ENCODE data around the gene PPP4R3B.

The PPP4R3B gene

GRCh38 chr2:55617175-55618024, at the start of gene PPP4R3B:
Gene PPP4R3B (minus strand): TSS chr2:55617622. CDS start chr2:55617285, 337 bp downstream.
- peak; percentile 90 to 96 for DNase-seq (ENCODE audit: low read depth in 2 of 2, low spot score in 1 of 2)

DNA sequence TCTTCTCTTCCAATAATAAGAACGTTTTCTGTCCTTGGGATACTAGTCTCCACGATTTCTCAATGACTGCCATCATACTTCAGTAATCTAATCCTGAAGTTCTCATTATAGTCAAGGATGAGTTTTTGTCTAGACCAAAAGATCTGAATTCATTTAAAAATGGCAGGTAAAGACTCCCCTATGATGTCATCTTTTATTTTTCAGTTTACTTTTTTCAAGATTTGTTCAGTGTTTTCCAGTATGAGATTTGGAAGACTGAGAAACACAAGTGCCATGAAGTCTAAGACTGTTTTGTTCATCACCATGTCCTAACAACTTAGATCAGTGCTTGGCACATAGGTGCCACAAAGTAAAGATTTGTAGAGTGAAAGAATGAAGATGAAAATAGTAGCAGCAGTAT, 35.8 kb upstream of the PPP4R3B start:
- no peak for DNase-seq (ENCODE audit: low read depth in 2 of 2, low spot score in 1 of 2)

DNA sequence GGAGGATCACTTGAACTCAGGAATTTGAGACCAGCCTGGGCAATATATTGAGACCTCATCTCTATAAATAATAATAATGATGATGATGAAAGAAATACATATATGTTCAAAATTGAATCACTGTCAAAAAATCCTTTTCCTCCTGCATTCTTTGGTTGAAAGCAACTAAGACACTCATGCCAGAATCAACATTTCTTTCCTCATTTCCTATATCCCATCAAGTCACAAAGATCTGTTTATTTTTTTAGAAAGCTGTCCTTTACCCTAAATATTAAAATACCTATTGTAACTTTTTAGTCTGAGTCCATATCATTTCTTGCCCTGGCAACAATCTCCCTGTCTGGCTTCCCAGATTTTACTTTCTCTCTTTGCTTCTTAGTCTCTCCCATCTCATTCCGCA, 31.8 kb upstream of the PPP4R3B start:
- DNase-seq (ENCODE audit: low read depth in 2 of 2, low spot score in 1 of 2) = no peak

GRCh38 chr2:55636831-55637230, 19.4 kb upstream of the PPP4R3B start:
- DNase-seq (ENCODE audit: low read depth in 2 of 2, low spot score in 1 of 2) = no peak

- DNase-seq (ENCODE audit: low read depth in 2 of 2, low spot score in 1 of 2) = no peak
These were observed 11.5 kb upstream of the PPP4R3B start for GRCh38 chr2:55628931-55629330.

DNA sequence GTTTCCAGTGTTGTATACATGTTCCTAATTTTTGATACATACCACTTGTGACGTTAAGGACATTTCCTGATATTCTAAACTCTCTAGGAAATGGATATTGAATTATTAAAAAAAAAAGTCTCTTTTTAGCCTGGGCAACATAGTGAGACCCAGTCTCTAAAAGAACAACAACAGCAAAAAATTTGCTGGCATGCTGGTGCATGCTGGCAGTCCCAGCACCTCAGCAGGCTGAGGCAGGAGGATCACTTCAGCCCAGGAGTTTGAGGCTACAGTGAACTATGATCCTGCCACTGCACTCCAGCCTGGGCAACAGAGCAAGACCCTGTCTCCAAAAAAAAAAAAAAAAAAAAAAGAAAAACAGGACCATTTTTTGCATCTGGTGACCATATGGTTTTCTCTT, 10.5 kb upstream of the PPP4R3B start:
- no peak for DNase-seq (ENCODE audit: low read depth in 2 of 2, low spot score in 1 of 2)

GRCh38 chr2:55621802-55622201, 4.4 kb upstream of the PPP4R3B start:
- DNase-seq (ENCODE audit: low read depth in 2 of 2, low spot score in 1 of 2) = no peak

GRCh38 chr2:55620123-55620779, 2.8 kb upstream of the PPP4R3B start:
- no peak for DNase-seq (ENCODE audit: low read depth in 2 of 2, low spot score in 1 of 2)

DNA sequence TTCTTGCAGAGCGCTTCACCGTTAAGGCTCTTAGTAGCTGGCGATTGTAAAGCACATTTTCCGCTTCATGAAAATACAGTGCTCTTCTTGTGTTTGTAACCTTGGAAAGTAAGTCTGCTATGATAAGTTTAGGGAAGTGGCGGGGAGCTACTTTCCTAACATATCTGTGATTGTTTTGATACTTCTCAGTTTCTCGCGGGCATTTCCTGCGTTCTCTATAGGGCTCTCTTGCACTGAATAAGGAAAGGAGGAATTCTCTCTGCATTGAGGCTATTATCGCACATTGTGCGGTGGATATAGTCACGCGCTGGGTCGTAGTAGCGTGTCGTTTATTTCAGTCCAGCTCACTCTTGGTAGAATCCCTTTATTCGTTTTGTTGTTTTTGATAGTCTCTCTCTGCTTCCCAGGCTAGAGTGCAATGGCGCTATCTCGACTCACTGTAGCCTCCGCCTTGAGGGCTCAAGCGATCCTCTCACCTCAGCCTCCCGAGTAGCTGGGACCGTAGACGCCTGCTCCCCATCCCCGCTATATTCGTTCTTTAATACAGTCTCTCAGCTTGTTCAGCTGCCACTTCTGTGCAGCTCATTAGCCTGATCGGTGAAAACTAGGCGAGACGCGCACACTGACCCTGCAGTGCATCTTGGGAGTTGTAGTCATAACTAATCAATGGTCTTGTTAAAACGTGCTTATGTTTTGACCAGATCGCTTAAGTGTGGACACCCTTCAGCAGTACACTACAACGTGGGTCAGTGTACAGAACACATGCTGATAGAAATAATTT, 1.0 kb upstream of the PPP4R3B start:
- DNase-seq (ENCODE audit: low read depth in 2 of 2, low spot score in 1 of 2) = no peak

DNA sequence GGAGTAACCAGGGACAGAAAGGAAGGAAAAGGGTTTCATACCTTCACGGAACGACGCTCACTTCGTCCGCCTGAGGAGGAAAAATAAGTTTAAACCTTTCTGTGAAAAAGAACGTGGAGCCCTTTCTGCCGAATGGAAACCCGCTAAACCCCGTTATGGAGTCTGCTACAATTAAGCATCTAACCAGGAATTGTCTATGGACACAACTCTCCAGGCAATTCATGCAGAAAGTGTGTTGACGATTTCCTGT, 528 bp upstream of the PPP4R3B start:
- DNase-seq (ENCODE audit: low read depth in 2 of 2, low spot score in 1 of 2) = no peak

DNA sequence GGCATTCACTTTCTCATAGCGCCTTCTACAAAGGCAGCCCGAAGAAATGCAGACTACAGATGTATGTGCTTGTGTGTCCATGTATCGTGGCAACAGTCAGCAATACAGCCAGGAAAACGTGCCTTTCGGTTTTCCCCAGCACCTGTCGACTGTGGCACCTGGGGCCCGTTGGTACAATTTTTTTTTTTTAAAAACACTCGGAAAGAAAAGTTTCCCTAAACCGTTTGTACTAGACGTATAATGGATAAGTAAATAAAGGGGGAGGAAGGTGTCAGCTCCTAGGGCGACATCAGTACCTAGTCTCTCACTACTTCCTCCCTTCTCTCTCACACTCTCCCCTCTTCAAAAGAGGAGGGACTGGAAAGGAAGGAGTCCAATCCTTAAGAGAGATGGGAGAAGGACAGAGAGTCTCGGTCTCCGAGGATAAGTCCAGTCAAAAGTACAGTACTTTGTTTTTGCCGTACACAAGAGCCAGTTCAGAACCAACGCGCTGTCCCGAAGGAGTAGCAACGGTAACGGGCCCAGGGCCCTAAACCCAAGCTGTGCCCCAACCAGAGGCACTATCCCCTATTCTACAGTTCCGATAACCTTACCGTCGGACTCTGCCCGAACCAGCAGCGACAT, 759 bp downstream of the PPP4R3B start:
- DNase-seq (ENCODE audit: low read depth in 2 of 2, low spot score in 1 of 2) = no peak

- no peak for DNase-seq (ENCODE audit: low read depth in 2 of 2, low spot score in 1 of 2)
These were observed 5.4 kb downstream of the PPP4R3B start for GRCh38 chr2:55611997-55612396.

DNA sequence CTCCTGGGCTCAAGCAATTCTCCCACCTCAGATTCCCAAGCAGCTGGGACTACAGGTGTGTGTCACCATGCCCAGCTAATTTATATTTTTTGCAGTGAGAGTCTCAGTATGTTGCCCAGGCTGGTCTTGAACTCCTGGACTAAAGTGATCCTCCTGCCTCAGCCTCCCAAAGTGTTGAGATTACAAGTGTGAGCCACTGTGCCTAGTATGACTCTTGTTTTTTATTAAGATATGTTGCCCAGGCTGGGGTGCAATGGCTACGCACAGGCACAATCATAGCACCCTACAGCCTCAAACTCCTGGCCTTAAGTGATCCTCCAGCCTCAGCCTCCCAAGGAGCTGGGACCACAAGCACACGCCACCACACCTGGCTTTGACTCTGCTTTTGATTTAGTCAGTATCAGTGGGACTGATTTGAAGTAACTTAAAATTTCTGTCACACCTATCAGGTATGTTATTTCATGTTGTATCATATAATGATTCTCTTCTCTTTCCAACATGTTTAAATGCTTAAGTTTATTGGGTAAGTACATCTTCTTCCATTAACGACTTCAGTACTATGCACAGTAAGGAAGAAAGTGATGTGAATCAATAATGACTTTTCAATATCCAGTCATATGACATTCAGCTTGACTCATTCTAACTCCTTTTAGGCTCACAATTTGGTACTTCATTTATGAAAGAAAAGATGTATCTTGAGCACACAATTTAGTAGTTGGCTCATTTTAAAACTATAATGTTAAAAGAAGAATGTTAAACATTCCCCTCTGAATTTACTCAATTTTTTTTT, 6.3 kb downstream of the PPP4R3B start:
- no peak for DNase-seq (ENCODE audit: low read depth in 2 of 2, low spot score in 1 of 2)

- no peak for DNase-seq (ENCODE audit: low read depth in 2 of 2, low spot score in 1 of 2)
These were observed 7.4 kb downstream of the PPP4R3B start for GRCh38 chr2:55609938-55610578.

DNA sequence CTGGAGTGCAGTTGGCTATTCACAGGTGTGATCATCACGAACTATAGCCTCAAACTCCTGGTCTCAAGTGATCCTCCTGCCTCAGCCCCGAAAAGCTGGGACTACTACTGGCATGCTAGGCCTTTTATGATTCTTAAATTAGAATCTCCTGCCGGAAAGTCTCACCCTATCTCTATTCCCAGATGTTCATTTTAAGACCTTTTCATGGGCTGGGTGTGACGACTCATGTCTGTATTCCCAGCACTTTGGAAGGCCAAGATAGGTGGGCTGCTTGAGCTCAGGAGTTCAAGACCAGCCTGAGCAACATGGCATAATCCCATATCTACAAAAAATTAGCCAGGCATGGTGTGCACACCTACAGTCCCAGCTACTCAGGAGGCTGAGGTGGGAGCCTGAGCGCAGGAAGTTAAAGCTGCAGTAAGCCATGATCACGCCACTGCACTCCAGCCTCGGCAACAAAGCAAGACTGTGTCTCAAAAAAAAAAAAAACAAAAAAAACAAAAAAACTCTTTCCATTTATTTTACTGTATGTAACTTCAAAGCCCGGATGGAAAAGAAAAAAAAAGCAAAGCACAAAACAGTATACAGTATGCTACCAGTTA, 8.1 kb downstream of the PPP4R3B start:
- no peak for DNase-seq (ENCODE audit: low read depth in 2 of 2, low spot score in 1 of 2)

DNA sequence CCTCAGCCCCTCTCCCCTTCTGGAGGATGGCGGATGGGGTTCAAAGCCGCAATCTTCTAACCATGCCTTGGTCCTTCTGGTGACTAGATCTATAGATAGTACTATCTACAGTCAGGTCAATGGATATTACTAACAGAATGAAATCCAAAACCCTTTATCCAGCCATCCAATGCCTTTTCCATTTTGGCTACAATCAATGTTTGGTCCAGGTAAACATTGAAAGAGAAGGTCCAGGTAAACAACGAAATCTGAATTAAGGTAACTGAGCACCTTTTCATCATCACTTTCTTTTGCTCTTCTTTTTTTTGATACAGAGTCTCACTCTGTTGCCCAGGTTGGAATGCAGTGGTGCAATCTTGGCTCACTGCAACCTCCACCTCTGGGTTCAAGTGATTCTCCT, 9.7 kb downstream of the PPP4R3B start:
- DNase-seq (ENCODE audit: low read depth in 2 of 2, low spot score in 1 of 2) = no peak

- DNase-seq (ENCODE audit: low read depth in 2 of 2, low spot score in 1 of 2) = no peak
These were observed 13.3 kb downstream of the PPP4R3B start for GRCh38 chr2:55604027-55604565.

GRCh38 chr2:55601849-55602248, 15.6 kb downstream of the PPP4R3B start:
- no peak for DNase-seq (ENCODE audit: low read depth in 2 of 2, low spot score in 1 of 2)

- DNase-seq (ENCODE audit: low read depth in 2 of 2, low spot score in 1 of 2) = no peak
These were observed 19.2 kb downstream of the PPP4R3B start for GRCh38 chr2:55598056-55598795.
